Adrenal gland (tissue), 5 donors: Measurements from ENCODE around the gene KRTDAP.

Experiments used
- POLR2A ChIP-seq, 2 donors: fragments of 450-650 bp; IDR thresholded peaks; one replicate each; pipeline ENCODE4 v1.6.1; 2017; ENCODE audit warnings: antibody characterized with exemption in 2 of 2, mild to moderate bottlenecking in 2 of 2, moderate library complexity in 1 of 2
- TF ChIP-seq, protein P1 (sequence below), 6 experiments: fragments of 450-650 bp in 4 of 6; fragments of 200-600 bp in 2 of 6; sonication (generic) in 1 of 6; IDR thresholded peaks; 1 replicate in 5 of 6; 2 replicates in 1 of 6; pipeline versions ENCODE4 v1.5.1 to v1.8.0; 2016 to 2021; ENCODE audit warnings: antibody characterized with exemption in 6 of 6, mild to moderate bottlenecking in 2 of 6, moderate library complexity in 1 of 6
- donor health status: DM: no; HTN: no; CAD: no.

DNA sequence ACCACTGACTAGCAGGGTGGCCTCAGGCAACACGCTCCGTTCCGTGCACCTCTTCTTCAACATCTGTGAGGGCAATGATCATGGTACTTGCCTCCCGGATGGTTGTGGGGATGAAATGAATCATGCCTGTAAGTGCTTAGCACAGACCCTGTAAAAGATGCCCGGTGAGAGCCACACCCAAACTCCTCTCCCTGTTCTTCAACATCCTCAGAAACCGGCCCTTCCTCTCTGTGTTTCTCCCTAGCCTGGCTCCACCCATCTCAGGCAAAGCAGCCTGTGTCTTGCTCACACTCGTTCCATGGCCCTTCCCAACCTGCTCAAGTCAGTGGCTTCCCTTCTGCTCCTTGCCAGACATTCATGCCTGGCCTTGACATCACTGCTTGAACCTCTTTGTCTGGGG lies 29.0 kb upstream of the KRTDAP start:
- TF ChIP-seq, protein P1, sequence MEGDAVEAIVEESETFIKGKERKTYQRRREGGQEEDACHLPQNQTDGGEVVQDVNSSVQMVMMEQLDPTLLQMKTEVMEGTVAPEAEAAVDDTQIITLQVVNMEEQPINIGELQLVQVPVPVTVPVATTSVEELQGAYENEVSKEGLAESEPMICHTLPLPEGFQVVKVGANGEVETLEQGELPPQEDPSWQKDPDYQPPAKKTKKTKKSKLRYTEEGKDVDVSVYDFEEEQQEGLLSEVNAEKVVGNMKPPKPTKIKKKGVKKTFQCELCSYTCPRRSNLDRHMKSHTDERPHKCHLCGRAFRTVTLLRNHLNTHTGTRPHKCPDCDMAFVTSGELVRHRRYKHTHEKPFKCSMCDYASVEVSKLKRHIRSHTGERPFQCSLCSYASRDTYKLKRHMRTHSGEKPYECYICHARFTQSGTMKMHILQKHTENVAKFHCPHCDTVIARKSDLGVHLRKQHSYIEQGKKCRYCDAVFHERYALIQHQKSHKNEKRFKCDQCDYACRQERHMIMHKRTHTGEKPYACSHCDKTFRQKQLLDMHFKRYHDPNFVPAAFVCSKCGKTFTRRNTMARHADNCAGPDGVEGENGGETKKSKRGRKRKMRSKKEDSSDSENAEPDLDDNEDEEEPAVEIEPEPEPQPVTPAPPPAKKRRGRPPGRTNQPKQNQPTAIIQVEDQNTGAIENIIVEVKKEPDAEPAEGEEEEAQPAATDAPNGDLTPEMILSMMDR (IDR thresholded peaks at IDR 0.05): no peak
- TF ChIP-seq POLR2A (IDR thresholded peaks at IDR 0.05): no peak
